Measurements from ENCODE around the gene TTC34. TPM values are rescaled to one million over a fixed set of nuclear protein-coding genes. Genes with fewer than 3 reads are reported as not detected.
"Not testable (repeated sequence)": the region's sequence is repeated elsewhere in the genome, so short reads cannot be mapped to it uniquely, and the experiment has no call there.

TTC34 gene
- total RNA-seq, 1 donor from 2014 or later = under 0.01 TPM

GRCh38 chr1:2686091-2686863, 115.2 kb downstream of the TTC34 start:
- not testable (repeated sequence) for FAIRE-seq

GRCh38 chr1:2685671-2686070, 115.8 kb downstream of the TTC34 start:
- not testable (repeated sequence) for FAIRE-seq

More at GRCh38 chr1:2686091-2686863, 115.2 kb downstream of the TTC34 start:
- not testable (repeated sequence) for DNase-seq (ENCODE audit: low spot score in 2 of 2)

GRCh38 chr1:2684878-2685277, 116.6 kb downstream of the TTC34 start:
- not testable (repeated sequence) for FAIRE-seq

More at GRCh38 chr1:2685671-2686070, 115.8 kb downstream of the TTC34 start:
- DNase-seq (ENCODE audit: low spot score in 2 of 2) = not testable (repeated sequence)

GRCh38 chr1:2684000-2684399, 117.5 kb downstream of the TTC34 start:
- FAIRE-seq; DNase-seq (ENCODE audit: low spot score in 2 of 2): not testable (repeated sequence)

More at GRCh38 chr1:2684878-2685277, 116.6 kb downstream of the TTC34 start:
- DNase-seq (ENCODE audit: low spot score in 2 of 2) = not testable (repeated sequence)

GRCh38 chr1:2683321-2683741, 118.2 kb downstream of the TTC34 start:
- FAIRE-seq; DNase-seq (ENCODE audit: low spot score in 2 of 2): not testable (repeated sequence)

- not testable (repeated sequence) for FAIRE-seq; DNase-seq (ENCODE audit: low spot score in 2 of 2)
Observed at GRCh38 chr1:2682879-2683278, 118.6 kb downstream of the TTC34 start.

GRCh38 chr1:2676726-2677125, 124.8 kb downstream of the TTC34 start:
- FAIRE-seq; DNase-seq (ENCODE audit: low spot score in 2 of 2): not testable (repeated sequence)

GRCh38 chr1:2671656-2672055, 129.8 kb downstream of the TTC34 start:
- DNase-seq (ENCODE audit: low spot score in 2 of 2); FAIRE-seq: not testable (repeated sequence)

GRCh38 chr1:2659806-2660205, 141.7 kb downstream of the TTC34 start:
- FAIRE-seq; DNase-seq (ENCODE audit: low spot score in 2 of 2): not testable (repeated sequence)

GRCh38 chr1:2657909-2658308, 143.6 kb downstream of the TTC34 start:
- DNase-seq (ENCODE audit: low spot score in 2 of 2); FAIRE-seq: not testable (repeated sequence)

GRCh38 chr1:2657124-2657523, 144.4 kb downstream of the TTC34 start:
- DNase-seq (ENCODE audit: low spot score in 2 of 2); FAIRE-seq: not testable (repeated sequence)

- DNase-seq (ENCODE audit: low spot score in 2 of 2); FAIRE-seq: not testable (repeated sequence)
Observed at GRCh38 chr1:2655598-2656434, 145.7 kb downstream of the TTC34 start.

GRCh38 chr1:2654443-2654948, 147.0 kb downstream of the TTC34 start:
- not testable (repeated sequence) for FAIRE-seq

GRCh38 chr1:2653741-2654442, 147.6 kb downstream of the TTC34 start:
- not testable (repeated sequence) for DNase-seq (ENCODE audit: low spot score in 2 of 2); FAIRE-seq

More at GRCh38 chr1:2654443-2654948, 147.0 kb downstream of the TTC34 start:
- DNase-seq (ENCODE audit: low spot score in 2 of 2) = not testable (repeated sequence)

- DNase-seq (ENCODE audit: low spot score in 2 of 2); FAIRE-seq: not testable (repeated sequence)
Observed at GRCh38 chr1:2652926-2653571, 148.4 kb downstream of the TTC34 start.

GRCh38 chr1:2652152-2652925, 149.2 kb downstream of the TTC34 start:
- not testable (repeated sequence) for FAIRE-seq; DNase-seq (ENCODE audit: low spot score in 2 of 2)

- no peak for FAIRE-seq
Observed at GRCh38 chr1:2650967-2651645, 150.4 kb downstream of the TTC34 start.

GRCh38 chr1:2646837-2647236, 154.7 kb downstream of the TTC34 start:
- DNase-seq (ENCODE audit: low spot score in 2 of 2) = no peak
- no peak for FAIRE-seq

More at GRCh38 chr1:2650967-2651645, 150.4 kb downstream of the TTC34 start:
- DNase-seq (ENCODE audit: low spot score in 2 of 2) = no peak
